Bronchus fibroblast of lung (primary cell): Measurements from ENCODE around the gene MTMR8. TPM values are rescaled to one million over a fixed set of nuclear protein-coding genes. Genes with fewer than 3 reads are reported as not detected.

Source experiments
- total RNA-seq: library from RNA; depleted of rRNA; stranded (reverse); fragments of >200 nt; gene quantifications from 2 replicates; pipeline ENCODE4 v1.2.3, GENCODE V29; 2015

MTMR8 gene
- total RNA-seq: 0.59 TPM in 1 of 2 replicates, not detected in the other

DNA sequence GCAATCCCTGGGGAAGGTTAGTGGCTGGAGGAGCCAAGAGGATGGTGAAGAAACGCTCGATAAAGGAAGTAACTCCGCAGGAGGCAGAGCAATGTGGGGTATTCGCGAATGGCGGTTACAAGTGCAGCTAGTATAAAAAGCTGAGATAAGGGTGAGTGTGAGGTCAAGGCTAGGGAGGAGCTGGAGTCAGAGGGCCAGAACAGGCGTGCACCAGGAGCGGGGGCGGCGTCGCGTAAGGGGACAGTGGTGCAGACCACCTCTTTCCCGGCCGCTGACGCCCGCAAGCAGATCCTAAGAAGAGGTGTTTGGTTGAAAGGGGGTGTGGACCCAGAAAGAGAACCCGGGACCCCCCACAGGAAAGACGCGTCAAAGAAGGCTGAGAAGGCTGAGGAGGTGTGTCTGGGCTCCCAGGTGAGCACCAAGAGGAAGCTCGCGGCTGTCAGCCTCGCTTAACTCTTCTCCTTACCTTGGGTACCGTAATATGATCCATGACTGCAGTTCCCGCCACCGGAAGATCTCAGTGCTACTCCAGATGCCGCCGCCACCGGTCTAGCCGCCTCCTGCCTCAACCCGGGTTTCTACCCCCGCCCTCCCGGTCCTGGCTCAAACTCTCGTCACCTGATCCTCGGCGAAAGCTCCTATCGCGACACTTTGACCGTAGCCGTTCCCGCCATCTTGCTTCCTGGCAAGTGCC is at the start of gene MTMR8:
TSS of gene MTMR8 (minus strand) at position 579 of the 694 bp plus-strand sequence. CDS start at position 490, 89 bp downstream.

DNA sequence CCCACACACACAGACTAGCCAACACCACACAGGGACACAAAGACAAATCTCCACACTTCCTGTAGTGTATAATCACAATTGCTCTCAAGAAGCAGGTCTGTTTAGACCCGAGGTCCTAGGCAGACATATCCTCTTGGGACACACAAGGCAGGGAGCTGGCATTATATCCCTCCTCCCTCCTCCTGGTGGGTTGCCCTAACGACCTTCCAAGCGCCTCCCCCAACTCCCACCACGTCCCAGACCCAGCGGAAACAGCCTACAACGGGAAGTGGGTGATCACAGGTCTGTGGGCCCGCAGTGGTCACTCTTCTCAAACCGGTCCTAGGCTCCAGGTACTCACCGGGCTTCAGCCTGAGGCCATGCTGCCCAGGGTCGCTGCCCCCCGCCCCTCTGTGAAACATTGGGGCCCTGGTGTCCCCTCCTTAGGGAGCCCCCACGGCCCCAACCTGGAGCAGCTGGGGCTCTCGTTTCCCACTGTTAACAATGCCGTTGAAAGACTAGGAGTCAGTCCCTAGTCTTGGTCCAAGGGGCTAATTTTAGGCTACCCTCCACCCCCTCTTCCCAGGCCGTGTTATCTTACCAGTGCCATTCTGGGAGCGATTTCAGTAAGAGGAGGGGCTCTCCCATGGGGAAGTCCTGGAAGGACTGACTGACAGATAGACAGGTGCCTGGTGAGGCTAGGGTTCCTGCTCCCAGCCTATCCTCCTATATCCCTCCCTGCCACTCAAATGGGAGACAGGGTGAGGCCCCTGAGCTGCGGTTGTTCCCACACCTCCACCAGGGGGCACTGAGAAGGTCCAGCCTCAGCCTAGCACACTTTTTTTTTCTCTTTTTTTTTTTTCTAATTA is 164.9 kb downstream of the MTMR8 start, which contains the start of gene ASB12:
TSS of gene ASB12 (minus strand) at position 485 of the 848 bp plus-strand sequence. CDS start 4,957 bp downstream, outside the sequence.

Other genes starting within 250 kb of the MTMR8 start
- 1.0 TPM in 2 replicates for gene AMER1, start 189.7 kb downstream of the MTMR8 start, total RNA-seq
- 0.17 TPM in 1 of 2 replicates, not detected in the other for gene ASB12, start 164.8 kb downstream of the MTMR8 start, total RNA-seq